Nephron (organoid): Measurements from ENCODE around the gene KIF3B.

Source experiments
- H3K27ac Mint-ChIP-seq, 3 experiments: 2 replicates each; pipeline ENCODE4 v1.8.0; 2020; ENCODE audit warnings: mixed read lengths in 3 of 3, mild to moderate bottlenecking in 2 of 3, moderate library complexity in 1 of 3
- H3K27me3 Mint-ChIP-seq: 2 replicates; pipeline ENCODE4 v1.8.0; 2021; ENCODE audit warnings: low read depth, mild to moderate bottlenecking, moderate library complexity, mixed read lengths
- H3K36me3 Mint-ChIP-seq: 2 replicates; pipeline ENCODE4 v1.8.0; 2020; ENCODE audit warnings: low read depth, mixed read lengths
- H3K4me1 Mint-ChIP-seq: 2 replicates; pipeline ENCODE4 v1.8.0; 2020; ENCODE audit warnings: mixed read lengths
- H3K4me3 Mint-ChIP-seq, 3 experiments: 2 replicates each; pipeline ENCODE4 v1.8.0; 2020; ENCODE audit warnings: mild to moderate bottlenecking in 3 of 3, mixed read lengths in 3 of 3, moderate library complexity in 2 of 3
- H3K9me3 Mint-ChIP-seq: 2 replicates; pipeline ENCODE4 v1.8.0; 2020; ENCODE audit warnings: mixed read lengths
- CTCF ChIP-seq, 3 experiments: fragments of 200-600 bp; sonication (generic); IDR thresholded peaks; one replicate each; pipeline ENCODE4 v1.5.0; 2021; ENCODE audit warnings: antibody characterized with exemption in 3 of 3; ENCODE audit not compliant: unreplicated experiment in 3 of 3

Gene KIF3B

DNA sequence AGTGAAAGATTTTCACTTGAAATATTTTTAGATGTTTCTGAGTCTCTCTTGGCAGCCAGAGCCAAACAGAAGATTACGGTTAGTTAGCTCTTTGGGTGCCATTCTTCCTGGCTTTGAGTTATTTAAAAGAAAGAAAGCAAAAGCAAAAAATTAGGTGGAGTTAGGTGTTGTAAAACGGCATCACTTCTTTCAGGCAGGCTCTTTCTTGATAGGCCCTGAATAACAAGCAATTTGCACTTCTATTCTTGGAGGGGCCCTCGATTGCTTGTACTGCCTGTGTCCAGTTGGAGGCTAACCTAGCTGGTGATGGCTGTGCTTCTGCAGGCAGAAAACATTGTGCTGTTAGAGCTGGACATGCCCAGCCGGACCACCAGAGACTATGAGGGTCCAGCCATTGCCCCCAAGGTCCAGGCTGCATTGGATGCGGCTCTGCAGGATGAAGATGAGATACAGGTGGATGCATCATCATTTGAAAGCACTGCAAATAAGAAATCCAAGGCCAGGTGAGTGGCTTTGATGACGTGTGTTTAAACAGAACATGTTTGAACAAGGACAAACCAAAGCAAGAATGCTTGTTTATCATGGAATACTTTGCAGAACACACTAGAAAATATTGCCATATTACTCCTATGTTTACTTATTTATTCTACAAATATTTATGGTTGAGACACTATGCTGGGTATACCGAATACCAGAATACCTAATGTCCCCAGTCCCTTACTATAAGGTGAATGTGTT lies 52.5 kb downstream of the KIF3B start:
- Mint-ChIP-seq H3K27ac (no peak overlapping the region), H3K9me3 (no peaks in the 10 kb centered on the region), H3K4me3 (no peak overlapping the region)

DNA sequence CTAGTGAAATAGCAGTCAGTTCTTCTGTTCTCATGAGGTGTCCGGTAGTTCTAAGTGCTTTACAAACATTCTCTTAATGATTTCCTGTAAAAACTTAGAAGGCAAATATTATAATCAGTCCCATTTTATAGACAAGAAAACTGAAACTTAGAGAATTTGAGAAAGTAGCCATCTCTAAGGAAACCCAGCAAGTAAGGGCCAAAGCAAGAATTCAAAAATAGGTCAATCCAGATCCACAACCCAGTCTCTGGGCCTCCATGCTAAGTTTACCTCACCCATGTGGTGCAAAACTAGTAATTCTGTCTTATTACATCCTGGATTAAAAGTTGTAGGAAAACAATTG lies 53.1 kb downstream of the KIF3B start:
- no peaks in the 10 kb centered on the region for H3K9me3 Mint-ChIP-seq
- peaks cover 47% of the 10 kb centered on the region for H3K36me3 Mint-ChIP-seq
- H3K4me3 Mint-ChIP-seq = no peak overlapping the region
- H3K27me3 Mint-ChIP-seq = no peaks in the 10 kb centered on the region
- H3K27ac Mint-ChIP-seq = no peak overlapping the region
- peaks cover 26% of the 10 kb centered on the region for H3K4me1 Mint-ChIP-seq
- TF ChIP-seq CTCF (IDR thresholded peaks at IDR 0.05; ENCODE audit: unreplicated experiment in 3 of 3) = no peak

More for the DNA sequence above, 52.5 kb downstream of the KIF3B start:
- H3K27me3 Mint-ChIP-seq = no peaks in the 10 kb centered on the region
- H3K4me1 Mint-ChIP-seq = peaks cover 26% of the 10 kb centered on the region
- peaks cover 47% of the 10 kb centered on the region for H3K36me3 Mint-ChIP-seq
- no peak for TF ChIP-seq CTCF (IDR thresholded peaks at IDR 0.05; ENCODE audit: unreplicated experiment in 3 of 3)

DNA sequence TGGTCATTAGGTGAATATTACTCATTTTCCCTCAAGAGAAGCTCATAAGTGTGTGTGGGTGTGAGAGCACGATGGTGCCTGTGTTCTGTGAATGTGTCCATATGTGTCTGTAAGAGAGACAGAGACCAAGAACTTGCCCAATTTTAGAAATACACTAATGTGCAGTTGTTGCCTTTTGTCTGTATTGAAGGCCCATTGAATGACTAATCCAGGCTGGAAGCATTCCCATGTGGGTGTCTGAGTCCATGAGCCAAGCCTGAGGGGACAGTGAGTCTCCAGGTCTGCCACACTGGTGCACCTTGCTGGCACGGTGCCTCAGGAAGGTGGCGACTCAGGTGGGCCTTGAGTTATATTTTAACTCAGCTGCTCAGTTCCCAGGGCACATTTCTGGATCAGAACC lies 55.2 kb downstream of the KIF3B start:
- peaks cover 38% of the 10 kb centered on the region for H3K36me3 Mint-ChIP-seq
- peak overlapping the region; percentile 19 to 73 (median 52) for H3K27ac Mint-ChIP-seq
- no peaks in the 10 kb centered on the region for H3K27me3 Mint-ChIP-seq
- no peaks in the 10 kb centered on the region for H3K9me3 Mint-ChIP-seq
- H3K4me3 Mint-ChIP-seq = no peak overlapping the region
- TF ChIP-seq CTCF (IDR thresholded peaks at IDR 0.05; ENCODE audit: unreplicated experiment in 3 of 3) = no peak
- peaks cover 26% of the 10 kb centered on the region for H3K4me1 Mint-ChIP-seq

DNA sequence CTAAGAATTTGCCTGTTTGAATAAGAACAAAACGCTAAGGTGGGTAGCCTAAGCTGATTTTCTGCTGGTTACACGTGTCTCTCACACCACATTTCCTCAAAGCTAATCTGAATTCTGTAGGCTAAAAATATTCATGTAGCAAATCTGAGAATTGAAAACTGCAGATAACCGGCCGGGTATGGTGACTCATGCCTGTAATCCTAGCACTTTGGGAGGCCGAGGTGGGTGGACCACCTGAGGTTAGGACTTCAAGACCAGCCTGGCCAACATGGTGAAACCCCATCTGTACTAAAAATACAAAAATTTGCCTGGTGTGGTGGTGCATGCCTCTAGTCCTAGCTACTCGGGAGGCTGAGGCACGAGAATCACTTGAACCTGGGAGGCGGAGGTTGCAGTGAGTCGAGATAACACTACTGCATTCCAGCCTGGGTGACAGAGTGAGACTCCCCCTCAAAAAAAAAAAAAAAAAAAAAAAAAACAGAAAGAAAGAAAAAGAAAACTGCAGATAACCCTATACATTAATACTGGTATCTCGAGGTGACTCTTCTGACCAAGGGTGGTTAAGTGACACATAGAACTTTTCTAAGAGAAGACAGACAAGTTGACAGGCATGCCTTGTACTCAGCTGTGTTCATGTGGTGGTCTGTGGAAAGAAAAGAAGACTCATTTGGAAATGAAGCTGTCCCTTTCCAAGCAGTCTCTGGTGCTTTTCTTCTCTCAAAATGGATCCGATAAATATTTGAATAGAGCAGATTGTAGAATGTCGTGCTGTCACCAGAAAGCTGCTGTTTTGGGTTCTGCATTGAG lies 55.9 kb downstream of the KIF3B start:
- H3K36me3 Mint-ChIP-seq = peaks cover 37% of the 10 kb centered on the region
- H3K27me3 Mint-ChIP-seq = no peaks in the 10 kb centered on the region
- peaks cover 26% of the 10 kb centered on the region for H3K4me1 Mint-ChIP-seq
- no peak for TF ChIP-seq CTCF (IDR thresholded peaks at IDR 0.05; ENCODE audit: unreplicated experiment in 3 of 3)
- H3K4me3 Mint-ChIP-seq = no peak overlapping the region
- H3K9me3 Mint-ChIP-seq = no peaks in the 10 kb centered on the region
- H3K27ac Mint-ChIP-seq = peak overlapping the region; percentile 38 to 73 (median 64)

- Mint-ChIP-seq H3K4me3 (no peak overlapping the region), H3K36me3 (peaks cover 34% of the 10 kb centered on the region), H3K9me3 (no peaks in the 10 kb centered on the region), H3K27ac (peak overlapping the region; percentile 38 to 64 (median 57)), H3K4me1 (peaks cover 26% of the 10 kb centered on the region), H3K27me3 (no peaks in the 10 kb centered on the region)
- no peak for TF ChIP-seq CTCF (IDR thresholded peaks at IDR 0.05; ENCODE audit: unreplicated experiment in 3 of 3)
Measured at GRCh38 chr20:32333988-32334885, 56.8 kb downstream of the KIF3B start.
